GDM1 (cell line): Measurements from ENCODE around the gene MYH9.
A peak's percentile ranks its signal among the peaks of the same experiment; 100 is the strongest.

Experiments
- DNase-seq: peaks from one replicate; lab custom pipeline; 2025; lab: John Stamatoyannopoulos, UW

MYH9 gene

DNA sequence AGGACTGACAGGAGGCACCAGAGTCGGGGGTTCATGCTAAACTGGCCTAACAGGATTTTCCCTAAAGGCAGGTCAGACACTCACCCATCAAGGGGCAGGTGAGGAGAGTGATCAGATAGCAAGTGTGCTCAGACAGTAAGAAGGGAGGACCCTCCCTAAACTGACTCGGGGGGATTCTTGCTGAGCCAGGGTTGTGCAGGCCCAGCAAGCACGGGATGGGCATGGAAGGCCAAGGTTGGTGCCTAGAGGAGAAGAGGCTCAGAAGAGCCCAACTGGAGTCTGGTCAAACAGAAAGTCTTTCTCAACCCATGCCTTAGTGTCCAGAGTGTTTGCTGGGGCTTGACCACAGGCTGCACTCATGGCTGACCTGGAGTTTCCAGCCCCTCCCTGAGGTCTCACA is 141.0 kb downstream of the MYH9 start:
- DNase-seq: no peak

DNA sequence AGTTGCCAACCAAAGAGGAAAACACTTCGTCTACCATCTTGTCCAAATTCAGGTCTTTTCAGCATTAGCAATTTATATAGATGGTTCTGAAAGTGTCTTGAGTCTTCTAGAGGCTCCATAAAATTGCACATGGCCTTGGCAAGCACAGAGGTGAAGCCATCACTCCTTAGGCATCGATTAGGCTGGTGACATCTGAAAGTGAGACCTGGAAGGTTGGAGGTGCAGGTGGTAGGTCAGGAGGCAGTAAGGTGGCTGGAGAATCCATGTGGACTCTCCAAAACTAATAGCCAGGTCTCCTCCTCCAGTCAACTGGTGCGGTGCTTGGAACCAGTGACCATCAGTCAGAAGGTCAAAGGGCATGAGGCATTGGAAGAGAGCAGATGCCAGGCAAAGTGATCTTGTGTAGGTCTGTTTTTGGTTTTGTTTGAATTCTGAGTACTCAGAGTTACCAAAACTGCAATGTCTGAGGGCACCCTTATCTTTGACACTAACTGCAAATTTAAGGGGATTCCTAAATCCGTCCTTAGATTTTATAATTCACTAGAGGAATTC is 141.9 kb downstream of the MYH9 start:
- no peak for DNase-seq

DNA sequence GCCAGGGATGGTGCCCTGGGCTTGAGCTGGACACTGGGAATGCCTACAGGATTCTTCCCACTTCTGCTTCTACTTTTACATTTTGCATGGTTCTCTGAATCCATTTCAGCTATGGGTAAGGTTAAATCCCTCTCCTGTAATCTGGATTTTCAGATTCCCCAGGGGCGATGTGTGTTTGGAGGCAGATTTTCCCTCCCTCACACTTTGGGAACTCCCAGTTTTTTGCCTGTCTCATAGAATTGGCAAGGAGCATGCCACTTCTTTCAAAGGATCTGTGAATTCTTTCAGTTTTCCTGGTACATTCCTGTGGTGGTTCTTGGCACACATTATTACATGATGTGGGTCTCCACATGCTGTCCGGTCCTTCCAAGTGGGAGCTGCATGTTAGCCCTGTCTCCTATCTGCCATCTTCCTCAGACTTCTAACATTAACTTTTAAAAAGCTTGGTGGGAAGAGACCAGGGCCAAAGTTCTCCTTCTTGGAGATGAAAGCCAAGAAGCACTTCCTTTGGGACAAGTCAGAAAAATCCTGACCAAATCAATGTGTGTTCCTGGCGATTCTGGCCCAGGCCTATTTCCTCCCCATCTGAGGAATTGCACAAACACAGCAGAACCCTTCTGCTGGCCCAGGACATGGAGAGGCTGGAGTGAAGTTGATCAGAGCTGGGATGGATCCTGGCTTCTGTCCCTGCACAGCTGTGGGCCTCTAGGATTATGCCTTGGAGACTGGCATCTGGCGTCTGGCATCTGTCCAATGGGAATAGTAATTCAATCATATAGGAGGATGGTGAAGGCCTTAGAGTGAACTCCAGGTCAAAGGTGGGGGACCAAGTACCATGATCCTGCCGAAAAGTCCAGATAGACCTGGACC is 143.0 kb downstream of the MYH9 start:
- no peak for DNase-seq

DNA sequence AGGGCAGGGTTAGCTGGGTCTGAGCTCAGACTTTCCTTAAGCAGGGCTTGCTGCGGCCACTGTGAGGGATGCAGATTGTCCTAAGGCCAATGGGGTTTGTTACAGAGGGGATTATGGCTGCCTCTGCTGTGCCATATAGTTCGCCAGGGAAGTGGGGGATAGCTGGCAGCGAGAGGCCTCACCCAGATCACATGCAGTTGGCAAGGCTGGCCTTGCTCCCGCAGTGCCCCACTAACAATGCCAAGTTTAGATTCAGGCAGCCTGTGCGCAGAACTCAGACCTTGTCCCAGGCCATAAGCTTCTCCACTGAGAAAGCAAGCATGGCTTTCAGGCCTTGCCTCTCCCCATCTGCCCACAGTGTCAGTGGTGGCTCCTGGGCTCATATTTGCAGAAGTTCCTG is 143.8 kb downstream of the MYH9 start:
- DNase-seq: no peak

DNA sequence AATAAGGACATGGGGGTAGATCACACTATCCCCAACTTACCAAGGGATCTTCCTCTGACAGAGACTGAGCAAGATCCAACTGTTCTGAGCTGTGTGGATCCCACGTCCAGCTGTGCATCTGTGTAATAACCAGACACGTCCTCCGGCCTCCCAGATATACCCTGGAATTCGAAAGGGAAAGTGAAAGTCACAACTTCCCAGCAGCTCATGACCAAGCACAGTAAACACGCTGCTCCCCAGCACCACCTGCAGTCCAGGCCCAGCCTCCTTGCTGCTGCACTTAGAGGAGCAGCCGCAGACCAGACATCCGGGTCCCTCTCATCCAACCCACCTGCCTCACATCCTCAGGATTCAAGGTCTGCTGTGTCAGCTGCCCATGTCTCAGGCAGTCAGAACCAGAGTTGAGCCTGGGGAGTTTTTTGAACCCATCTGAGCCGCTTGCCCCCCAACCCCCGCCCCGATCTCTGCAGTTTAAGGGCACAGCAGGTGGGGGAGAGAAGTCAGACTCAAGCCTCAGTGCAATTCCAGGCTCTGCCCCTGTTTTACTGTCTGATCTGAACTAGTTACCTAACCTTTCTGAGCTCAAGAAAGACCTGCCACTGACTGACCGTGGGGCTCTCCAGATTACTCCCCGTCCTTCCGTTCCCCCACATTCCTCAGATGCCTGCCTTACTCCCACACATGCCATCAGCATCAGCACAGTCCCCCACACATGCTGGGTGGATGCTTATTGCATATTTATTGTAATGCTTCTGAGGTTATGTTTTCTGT is 148.2 kb downstream of the MYH9 start, which contains the start of gene APOL2:
TSS of gene APOL2 (minus strand) at position 127 of the 771 bp plus-strand sequence. CDS start 6,365 bp downstream, outside the sequence.
- peak; percentile 76 for DNase-seq

DNA sequence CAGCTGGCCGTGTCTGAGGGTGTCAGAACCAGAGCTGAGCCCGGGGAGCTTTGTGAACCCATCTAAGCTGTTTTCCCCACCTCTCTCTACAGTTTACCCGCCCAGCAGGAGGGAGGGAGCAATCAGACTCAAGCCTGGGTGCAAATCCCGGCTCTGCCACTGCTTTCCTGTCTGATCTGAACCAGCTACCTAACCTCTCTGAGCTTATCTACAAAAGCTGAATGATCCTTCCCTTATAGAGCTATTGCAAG is 148.7 kb downstream of the MYH9 start:
- no peak for DNase-seq

DNA sequence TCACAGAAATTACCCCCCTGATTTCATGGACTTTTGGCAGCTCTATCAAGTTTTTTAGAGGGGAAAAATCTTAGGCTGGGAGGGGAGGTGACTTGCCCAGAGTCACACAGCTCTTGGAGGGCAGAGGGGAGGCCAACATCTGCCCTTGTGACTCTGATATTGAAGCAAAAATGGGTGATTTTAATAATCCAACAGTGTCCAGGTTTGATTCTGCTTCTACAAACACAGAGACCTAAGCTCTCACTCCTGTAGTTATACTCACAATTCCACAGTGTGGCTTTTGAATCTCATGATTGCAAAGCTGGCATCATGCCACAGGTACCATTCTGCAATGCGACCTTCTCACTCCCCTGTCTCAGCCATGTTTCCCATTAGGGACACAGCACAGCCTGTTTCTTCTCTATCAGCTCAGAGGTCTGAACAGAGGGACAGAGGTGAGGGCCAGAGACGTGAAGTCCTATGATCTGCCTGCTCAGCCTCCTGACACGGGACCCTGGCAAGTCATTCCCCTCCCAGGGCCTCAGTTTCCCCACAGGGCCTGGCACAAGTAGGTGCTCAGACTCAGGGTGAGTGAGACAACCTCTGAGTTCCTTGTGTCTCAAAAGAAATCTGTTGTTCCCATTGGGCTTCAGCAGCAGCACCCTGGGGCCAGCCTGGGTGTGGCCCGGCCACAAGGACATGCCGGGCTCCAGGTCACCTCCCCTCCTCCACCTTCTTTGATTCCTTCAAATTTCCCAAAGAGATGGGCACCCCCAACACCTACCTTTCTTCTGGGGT is 149.2 kb downstream of the MYH9 start:
- DNase-seq: no peak

DNA sequence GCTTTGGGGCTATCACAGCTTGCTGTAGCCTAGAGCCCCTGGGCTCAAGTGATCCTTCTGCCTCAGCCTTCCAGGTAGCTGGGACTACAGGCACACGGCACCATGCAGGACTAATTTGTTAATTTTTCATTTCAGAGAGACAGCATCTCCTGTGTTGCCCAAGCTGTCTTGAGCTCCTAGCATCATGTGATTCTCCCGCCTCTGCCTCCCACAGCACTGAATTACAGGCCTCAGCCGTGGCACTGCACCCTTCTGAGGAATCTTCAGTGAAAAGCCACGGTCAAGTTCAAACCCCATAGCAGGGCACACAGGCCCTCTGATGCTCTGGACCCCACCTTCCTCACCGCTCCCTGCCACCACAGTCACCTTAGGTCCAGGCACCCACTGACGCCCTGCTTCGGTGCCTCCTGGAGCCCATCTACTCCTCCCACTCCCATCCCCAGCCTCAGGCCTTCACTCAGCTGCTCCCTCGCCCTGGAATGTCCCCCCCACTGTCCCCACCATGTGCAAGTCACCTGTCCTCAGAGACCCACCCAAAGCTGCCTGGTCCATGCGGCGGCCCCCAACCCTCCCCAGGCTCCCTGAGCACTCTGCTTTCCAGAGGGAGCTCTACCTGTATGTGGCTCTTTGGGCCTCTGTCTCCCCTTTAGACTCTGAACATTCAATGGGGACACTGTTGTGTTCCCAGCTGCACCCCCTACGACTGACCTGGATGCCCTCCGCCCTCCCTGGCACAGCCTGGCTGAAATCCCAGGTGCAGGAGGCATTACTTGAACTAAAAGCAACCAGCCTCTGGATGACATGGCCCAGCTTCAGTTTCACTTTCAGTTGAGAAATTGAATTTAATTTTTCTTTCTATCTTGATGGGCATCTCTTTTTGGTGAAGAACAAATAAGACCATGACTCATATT is 150.1 kb downstream of the MYH9 start:
- no peak for DNase-seq

DNA sequence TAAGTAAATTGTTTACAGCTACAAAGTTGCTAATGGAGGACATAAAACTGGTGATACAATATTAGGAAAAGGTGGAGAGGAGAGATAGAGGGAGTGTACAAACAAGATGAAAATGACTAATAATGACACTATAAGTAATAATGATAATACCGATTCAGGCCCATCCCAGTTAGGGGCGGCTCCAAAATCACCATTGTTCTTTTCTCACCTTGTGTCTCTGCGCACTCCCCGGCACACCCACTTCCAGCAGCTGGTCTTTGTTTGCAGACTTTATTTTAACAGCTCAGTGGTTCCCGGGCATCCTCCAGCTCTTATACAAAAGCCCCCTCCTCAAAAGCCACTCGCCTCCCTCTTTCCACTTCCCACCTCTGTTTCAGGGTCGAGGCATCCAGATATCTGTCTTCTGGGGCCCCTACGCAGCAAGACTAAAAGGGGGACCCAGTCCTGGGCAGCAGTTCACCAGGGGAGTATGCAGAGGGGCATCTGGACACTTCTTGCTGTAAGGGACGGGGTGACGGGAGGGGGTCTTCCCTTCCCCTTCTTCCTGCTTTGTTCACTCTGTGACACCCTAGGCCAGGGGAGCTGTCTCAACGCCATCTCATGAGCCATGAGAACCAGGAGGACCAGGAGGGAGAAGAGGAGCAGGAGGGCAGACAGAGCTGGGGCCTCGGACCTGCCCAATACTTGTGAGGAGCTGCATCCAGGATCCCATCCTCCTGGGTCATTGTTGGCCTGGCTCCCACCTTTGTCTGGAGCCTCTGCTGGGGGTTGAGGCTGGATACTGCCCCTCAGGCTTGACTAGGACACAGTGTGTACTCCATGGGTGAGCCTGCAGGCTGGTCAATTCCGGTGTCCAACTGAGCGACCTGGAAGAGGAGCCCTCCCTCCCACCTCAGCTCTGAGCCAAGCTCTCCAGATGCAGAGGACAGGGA is 151.1 kb downstream of the MYH9 start:
- DNase-seq: no peak

DNA sequence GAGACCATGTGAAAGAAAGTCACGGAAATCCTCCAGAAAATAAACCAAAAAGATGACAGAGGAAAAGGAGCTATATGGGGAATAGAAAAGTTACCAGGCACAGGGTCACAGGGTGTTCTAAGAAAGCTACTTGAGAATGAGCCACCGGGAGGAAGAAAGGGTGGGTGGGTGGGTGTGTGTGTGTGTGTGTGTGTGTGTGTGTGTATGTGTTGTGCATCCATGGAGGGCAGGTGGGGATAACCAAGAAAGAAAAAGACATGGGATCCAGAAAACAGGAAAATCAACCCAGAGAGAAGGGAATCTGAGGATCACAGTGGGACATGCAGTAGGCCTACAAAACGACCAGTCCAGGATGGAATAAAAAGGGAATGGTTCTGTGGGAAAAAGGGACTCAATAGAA is 152.2 kb downstream of the MYH9 start:
- DNase-seq: no peak

DNA sequence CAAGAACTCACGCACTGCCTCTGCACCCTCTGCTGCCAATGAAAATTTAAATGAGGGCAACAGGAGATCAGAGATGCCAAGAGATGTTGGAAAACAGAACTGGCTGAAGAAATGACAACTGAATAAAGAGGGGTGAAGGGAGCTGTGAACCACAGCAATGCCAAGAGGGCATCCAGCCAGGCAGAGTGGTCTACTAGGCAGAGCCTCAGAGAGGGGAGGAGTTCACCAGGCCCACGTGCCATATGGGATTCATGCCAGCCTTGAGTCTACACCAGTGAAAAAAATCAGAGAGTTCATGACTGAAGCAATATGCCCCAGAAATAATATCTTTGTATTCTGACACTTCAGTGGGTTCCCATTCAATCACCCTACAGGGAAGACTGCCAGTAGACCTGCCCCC is 152.8 kb downstream of the MYH9 start:
- DNase-seq: no peak

DNA sequence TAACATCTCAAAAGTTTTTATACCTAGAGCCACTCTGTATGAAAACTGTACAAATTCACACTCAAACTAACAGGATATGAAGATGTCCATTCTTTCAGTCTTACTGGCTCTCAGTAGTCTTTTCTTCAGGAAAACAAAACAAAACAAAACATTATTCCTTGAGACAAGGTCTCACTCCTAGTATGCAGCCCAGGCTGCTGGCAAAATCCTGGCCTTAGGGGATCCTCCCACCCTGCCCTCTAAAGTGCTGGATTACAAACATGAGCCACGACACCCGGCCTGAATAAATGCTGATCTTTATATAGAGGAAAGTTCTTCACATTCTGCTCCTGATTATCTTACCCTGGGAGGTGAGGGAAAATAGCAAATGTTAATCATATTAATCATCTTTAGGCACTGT is 153.6 kb downstream of the MYH9 start:
- DNase-seq: no peak

DNA sequence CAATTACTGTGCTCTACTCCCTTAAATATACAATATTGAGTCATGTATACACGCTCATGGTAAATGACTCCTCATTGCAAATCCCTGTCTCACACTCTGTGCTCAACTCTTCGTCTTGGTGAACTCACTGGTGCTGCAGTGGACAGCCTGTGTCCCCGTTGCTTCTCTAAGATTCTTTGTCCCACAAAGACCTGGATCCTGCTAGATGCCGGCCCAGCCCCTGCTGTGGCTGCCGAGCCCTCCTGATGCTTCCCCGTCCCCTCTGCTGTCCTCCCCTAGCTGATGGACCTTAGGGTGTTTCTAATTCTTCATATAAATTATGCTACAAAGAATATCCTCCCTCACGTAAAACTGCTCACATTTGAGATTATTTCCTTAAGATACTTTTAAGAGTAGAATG is 154.0 kb downstream of the MYH9 start:
- no peak for DNase-seq

DNA sequence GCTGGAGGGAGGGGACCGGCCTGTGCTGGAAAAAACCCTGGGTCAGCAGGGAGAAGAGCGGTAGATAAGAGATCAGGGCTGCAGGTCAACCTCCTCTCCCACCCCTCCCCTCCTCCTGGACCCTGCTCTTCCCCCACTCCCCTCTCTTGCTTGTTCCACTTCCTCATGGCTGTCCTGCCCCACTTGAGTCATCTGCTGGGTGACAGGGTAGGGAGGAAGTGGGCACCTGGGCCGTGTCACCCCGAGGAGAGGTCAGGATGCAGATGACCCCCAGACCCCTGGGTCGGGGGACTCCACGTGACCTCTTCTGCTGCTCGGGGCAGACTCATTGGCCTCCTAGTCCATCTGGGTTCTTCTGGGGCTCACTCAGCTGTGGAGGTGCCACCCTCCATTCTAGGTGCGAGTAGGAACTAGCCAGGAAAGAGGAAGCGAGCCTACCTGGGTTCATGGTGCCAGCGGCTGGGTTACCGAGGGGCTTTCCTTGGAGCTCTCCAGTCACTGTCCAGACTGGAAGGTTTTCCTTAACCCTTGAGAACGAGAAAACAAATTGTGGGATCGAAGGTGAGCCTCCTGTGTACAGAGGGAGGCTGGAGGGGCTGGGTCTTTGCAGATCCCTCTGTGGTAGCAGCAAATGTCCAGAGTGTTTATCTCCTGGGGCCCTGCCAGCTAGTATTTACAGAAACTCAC is 154.9 kb downstream of the MYH9 start:
- no peak for DNase-seq
